UCSD-AML1 (cell line): ENCODE measurements around the gene FUT7.
"Not testable (repeated sequence)": the region's sequence is repeated elsewhere in the genome, so short reads cannot be mapped to it uniquely, and the experiment has no call there.

Source experiments
- DNase-seq: peaks from one replicate; lab custom pipeline; 2025; ENCODE audit not compliant: unreplicated experiment; lab: John Stamatoyannopoulos, UW

Gene FUT7

GRCh38 chr9:137034039-137034708 lies 2.3 kb upstream of the FUT7 start:
- DNase-seq: peak; percentile 47

DNA sequence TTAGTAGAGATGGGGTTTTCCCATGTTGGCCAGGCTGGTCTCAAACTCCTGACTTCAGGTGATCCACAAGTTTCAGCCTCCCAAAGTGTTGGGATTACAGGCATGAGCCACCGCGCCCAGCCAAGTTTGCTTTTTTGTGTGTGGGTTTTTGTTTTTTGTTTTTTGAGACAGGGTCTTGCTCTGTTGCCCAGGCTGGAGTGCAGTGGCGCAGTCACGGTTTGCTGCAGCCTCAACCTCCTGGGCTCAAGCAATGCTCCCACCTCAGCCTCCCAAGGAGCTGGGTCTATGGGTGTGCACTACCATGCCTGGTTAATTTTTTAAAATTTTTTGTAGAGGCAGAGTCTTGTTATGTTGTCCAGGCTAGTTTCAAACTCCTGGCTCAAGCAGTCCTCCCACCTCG lies 1.6 kb upstream of the FUT7 start:
- not testable (repeated sequence) for DNase-seq

DNA sequence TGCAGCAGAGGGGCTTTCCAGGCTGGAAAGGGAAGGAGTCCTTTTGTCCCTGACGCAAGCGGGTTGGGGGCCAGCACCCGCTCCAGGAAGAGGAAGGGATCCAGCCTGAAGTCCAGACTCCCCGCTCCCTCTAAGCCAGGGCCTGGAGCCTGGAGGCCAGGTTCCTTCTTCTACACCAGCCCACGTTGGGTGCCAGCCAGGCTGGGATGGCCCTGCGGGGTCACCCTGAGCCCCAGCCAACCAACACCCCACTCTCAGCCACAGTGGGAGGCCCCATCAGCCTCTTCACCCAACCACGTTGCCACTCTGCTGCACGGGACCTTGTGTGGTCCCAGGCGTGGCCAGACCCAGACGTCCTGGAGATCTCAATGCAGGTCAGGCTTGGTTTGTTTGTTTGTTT lies 970 bp upstream of the FUT7 start:
- peak; percentile 69 for DNase-seq

DNA sequence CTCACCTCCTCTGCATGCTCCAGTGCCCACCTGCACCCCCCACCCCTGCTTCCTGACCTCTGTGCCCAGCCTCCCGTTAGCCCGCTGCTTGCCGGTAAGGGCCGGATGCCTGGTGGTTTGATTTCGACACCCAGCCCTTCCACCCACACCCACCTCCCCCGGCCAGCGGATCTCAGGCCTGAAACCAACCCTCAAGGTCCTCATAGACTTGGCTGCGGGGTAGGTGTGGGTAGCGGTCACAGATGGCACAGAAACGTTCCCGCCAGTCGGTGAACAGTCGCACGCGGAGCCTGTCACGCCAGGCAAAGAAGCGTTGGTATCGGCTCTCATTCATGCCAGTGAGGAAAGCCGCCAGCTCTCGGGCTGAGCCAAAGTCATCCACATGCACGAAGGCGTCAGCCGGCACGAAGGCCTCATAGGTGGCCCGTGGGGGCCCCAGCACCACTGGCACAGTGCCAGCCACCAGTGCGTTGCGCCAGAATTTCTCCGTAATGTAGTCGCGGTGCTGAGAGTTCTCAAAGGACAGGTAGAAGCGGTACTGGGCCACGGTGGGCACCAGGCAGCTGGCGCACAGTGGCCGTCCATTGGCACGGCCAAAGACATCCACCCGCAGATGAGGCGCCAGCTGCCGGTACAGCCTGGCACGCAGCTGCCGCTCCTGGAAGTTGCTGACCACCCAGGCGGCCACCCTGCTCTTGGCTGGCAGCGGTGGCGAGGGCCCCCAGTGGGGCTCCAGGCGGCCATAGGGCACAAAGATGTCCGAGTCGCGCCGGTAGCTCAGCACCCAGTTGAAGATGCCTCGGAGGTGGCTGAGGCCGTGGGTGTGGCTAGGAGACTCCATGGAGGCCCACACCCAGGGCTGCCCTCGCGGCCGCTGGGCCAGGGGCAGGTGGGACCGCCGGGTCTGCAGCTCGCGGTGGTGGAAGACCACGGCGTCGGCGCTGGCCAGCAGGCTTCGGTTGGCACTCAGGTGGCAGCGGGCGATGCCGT lies 1.1 kb downstream of the FUT7 start:
- DNase-seq: peak; percentile 87

- DNase-seq: peak; percentile 55
These were observed 1.9 kb downstream of the FUT7 start for GRCh38 chr9:137030006-137030405.

- peak; percentile 88 for DNase-seq
These were observed 2.6 kb downstream of the FUT7 start for GRCh38 chr9:137029058-137029936.

DNA sequence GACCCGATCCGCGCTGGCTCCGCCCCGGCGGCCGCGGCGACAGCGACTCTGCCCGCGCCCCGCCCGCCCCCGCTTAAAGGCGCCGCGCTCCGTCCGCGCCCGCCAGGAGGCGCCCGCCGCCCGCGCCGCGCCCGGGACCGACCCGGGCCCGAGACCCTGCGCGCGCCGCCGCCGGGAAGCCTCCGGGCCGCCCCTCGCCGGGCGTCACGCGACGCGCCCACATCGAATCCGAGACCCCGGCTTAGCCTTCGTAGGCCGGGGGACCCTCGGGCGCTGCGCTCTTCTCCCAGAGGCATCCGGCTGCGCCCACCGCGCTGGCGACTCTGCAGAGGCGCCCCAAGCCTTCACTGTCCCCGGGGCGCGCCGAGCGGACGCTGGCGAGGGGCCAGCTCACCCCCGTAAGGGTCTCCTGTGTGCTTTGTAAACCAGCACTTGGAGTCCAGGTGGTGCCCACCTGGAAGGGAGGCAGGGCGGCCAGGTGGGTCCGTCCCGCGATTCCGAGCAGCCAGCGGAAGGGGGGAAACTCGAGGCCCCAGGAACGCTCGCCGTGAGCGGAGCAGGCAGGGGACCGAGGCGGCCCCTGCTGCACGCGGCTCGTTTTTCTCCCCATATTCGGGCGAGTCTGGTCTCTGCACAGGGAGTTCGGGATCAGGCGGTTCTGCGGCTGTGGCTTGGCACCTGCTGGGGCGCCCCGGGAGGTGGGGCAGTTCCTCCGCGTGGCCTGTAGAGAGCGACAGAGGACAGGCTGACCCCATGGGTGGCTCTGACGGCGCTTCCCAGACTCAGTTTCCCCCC lies 3.4 kb downstream of the FUT7 start:
- peak; percentile 84 for DNase-seq

- no peak for DNase-seq
These were observed 4.3 kb downstream of the FUT7 start, which contains the start of gene ABCA2 for GRCh38 chr9:137027369-137028262. Gene ABCA2, minus strand, starts transcription at chr9:137028237. Its CDS starts 97 bp downstream, at chr9:137028140.

DNA sequence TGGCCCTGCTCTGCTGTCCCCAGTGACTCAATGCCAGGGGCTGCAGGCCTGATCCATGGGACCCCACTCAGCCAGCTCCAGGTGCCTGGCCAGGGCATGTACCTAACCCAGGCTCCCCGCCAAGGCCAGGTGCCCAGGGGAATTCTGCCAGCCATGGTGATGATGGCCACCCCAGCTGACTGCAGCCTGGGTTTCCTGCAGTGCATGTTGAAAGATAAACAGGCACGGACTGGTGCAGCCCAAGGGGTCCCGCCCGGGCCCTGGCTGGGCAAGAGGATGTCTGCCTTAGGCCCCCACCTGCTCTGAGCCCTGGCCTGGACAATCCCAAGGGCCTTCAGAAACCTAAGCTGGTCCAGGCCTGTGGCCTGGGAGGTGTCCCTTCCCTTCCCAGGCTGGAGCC lies 5.1 kb downstream of the FUT7 start:
- DNase-seq: no peak

GRCh38 chr9:137026384-137026783 lies 5.5 kb downstream of the FUT7 start:
- no peak for DNase-seq

- DNase-seq: no peak
These were observed 6.3 kb downstream of the FUT7 start for GRCh38 chr9:137025517-137025966.

DNA sequence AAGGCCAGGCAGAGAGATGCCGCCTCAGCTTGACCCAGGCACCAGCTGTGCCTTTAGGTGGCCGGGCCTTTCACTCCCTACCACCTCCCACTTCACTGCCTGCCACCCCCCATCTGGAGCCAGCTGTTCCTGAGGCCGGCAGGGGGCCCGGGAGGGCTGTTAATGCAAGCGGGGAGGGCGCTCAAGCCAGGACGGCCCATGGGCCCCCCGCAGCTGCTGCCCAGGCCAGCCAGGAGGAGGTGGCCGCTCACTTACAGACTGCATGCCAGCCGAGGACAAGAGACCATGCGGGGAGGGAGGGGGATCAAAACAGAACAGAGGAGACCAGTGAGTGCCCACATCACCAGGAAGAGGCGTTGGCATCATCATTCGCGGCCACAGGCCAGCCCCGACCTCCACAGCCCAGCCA lies 8.3 kb downstream of the FUT7 start:
- DNase-seq: no peak

DNA sequence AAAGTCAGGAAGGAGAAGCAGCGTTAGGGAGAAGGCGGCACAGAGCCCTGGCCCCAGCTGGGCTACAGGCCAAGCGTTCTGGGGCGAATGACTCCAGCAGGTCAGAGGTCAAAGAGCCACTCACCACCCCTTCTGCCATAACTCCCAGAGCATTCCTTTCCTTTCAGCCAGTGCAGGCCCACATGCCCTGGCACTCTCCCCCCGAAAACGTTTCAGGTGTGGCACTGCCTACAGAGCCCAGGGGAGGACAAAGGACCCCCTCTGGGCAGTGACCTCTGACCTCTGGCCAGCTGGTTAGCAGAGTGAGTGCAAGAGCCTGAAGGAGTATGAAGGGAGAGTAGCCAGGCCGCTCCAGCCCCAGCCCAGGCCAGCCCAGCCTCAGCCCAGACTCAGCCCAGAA lies 8.7 kb downstream of the FUT7 start:
- DNase-seq: no peak

DNA sequence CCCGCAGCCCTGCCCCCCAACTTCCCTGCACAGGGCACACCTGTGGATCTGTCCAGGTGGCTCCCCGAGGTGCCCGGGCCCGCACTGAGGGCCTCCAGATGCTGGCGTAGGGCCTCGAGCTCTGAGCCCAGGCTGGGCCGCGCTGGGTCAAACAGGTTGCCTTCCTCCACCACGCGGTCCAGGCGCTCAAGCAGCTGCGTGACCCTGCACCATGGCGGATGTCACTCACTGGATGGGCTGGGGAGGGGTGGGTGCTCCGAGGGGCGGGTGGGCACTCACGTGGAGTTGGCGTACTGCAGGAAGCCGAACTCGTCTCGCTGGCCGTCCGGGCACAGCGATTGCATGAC lies 9.3 kb downstream of the FUT7 start:
- no peak for DNase-seq

GRCh38 chr9:137021979-137022661 lies 9.8 kb downstream of the FUT7 start:
- peak; percentile 68 for DNase-seq

- no peak for DNase-seq
These were observed 10.3 kb downstream of the FUT7 start for GRCh38 chr9:137021568-137021978.

DNA sequence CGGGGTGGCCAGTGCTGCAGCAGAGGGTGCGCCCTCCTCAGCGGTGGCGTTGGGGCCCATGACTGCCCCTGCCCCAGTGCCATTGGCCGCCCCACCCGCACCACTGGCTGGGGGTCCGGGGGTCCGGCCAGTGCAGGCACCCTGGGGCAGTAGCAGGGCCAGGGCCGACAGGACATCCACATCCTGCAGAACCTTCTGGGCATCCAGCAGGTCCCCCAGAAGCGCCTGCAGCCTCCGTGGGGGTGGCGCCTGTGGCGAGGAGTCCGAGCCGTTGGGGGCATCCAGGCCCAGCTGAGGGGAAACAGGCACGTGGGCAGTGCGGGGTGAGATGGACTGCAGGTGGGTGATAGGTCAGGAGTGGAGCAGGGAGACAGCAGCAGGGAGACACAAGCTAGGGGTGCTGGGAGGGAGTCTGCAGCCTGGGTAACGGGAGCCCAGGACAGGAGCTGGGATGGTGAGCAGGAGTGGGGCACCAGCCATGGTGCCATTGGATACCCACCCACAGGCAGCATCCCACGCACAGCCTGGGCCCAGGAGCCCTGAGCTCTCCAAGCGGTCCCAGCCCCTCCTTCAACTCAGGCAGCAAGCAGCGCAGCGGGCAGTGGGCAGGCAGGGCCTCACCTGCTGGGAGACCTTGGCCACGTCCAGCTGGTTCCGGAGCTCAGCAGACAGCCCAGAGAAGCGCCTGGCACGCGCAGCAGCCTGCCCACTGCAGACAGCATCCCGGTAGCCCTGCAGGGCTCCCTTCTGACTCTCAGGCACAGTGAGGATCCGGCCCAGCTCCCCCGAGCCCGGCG lies 10.9 kb downstream of the FUT7 start:
- DNase-seq: no peak
